ENCODE measurements around the gene FASTK.
A peak's percentile ranks its signal among the peaks of the same experiment; 100 is the strongest.

FASTK gene

GRCh38 chr7:151064454-151064853 is 16.2 kb downstream of the FASTK start (continued):
- TF ChIP-seq, protein P1, sequence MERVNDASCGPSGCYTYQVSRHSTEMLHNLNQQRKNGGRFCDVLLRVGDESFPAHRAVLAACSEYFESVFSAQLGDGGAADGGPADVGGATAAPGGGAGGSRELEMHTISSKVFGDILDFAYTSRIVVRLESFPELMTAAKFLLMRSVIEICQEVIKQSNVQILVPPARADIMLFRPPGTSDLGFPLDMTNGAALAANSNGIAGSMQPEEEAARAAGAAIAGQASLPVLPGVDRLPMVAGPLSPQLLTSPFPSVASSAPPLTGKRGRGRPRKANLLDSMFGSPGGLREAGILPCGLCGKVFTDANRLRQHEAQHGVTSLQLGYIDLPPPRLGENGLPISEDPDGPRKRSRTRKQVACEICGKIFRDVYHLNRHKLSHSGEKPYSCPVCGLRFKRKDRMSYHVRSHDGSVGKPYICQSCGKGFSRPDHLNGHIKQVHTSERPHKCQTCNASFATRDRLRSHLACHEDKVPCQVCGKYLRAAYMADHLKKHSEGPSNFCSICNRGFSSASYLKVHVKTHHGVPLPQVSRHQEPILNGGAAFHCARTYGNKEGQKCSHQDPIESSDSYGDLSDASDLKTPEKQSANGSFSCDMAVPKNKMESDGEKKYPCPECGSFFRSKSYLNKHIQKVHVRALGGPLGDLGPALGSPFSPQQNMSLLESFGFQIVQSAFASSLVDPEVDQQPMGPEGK (CRISPR knock-in tag; IDR thresholded peaks at IDR 0.05; ENCODE audit: borderline replicate concordance): no peak

GRCh38 chr7:151063212-151063561 is 17.4 kb downstream of the FASTK start:
- ATAC-seq: no peak
- TF ChIP-seq, protein P2, sequence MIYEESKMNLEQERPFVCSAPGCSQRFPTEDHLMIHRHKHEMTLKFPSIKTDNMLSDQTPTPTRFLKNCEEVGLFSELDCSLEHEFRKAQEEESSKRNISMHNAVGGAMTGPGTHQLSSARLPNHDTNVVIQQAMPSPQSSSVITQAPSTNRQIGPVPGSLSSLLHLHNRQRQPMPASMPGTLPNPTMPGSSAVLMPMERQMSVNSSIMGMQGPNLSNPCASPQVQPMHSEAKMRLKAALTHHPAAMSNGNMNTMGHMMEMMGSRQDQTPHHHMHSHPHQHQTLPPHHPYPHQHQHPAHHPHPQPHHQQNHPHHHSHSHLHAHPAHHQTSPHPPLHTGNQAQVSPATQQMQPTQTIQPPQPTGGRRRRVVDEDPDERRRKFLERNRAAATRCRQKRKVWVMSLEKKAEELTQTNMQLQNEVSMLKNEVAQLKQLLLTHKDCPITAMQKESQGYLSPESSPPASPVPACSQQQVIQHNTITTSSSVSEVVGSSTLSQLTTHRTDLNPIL (CRISPR knock-in tag; IDR thresholded peaks at IDR 0.05; ENCODE audit: low read depth): no peak
- TF ChIP-seq, protein P1 (CRISPR knock-in tag; IDR thresholded peaks at IDR 0.05; ENCODE audit: borderline replicate concordance): no peak
- TF ChIP-seq ZNF565 (CRISPR knock-in tag; conservative IDR thresholded peaks at IDR 0.05; ENCODE audit: low read depth): no peak

DNA sequence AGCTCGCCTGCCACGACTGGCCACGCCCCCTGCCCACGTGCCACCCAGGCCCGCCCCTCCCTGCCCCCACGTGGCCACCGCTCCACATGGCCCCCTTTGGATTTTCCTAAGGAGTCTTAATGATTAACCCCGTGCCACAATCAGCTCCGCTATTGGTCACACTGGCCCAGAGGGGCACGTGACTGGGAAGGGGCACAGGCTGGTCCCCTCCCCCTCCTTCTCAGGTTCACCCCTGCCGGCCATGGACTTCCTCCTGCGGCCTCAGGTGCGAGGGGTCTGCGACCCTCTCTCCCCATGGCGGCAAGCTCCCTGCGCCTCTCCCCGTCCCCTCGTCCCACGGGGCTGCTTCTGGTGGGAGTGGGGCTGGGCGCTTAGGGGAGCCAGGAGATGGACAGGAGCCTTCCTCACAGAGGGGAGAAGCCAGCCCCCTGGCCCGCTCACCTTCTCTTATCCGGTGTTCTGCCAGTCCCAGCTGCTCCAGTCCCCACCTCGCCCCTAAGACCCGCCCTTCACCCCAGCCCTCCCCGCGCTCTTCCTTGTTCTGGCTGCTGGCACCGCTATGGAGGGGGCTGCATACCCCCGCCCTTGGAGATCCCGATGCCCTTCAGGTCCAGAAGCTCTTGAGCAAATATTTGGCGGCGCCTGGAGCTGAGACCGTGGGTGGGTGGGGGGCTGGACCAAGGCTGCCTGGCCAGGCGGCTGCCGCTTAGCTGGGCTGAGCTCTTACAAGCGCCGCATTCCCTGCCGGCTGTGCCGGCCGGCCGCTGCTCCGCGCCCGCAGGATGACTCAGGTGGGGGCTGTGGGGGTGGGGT is 18.0 kb downstream of the FASTK start:
- no peak for ATAC-seq
- TF ChIP-seq ZFP3 (CRISPR knock-in tag; IDR thresholded peaks at IDR 0.05) (0 out of 2 replicates have a peak, but pooled peaks have one; percentile 28), OSR1 (CRISPR knock-in tag; IDR thresholded peaks at IDR 0.05) (no peak), PPARA (CRISPR knock-in tag; IDR thresholded peaks at IDR 0.05; ENCODE audit: borderline replicate concordance) (no peak), ESRRG (CRISPR knock-in tag; IDR thresholded peaks at IDR 0.05) (no peak)

DNA sequence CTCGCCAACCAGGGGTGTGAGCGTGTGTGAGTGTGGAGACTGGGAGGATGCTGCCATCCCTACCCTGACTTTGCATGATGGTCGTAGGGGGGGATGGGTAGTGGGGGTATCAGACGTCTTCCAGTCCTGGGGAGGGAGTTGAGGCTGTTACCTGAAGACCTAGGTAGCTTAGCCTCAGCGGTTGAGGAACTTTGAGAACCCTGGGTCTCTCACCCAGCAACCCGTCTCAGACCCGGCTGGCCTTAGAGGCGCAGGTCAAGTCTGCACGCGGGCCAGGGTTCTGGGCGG is 18.6 kb downstream of the FASTK start:
- TF ChIP-seq, protein P1 (CRISPR knock-in tag; IDR thresholded peaks at IDR 0.05; ENCODE audit: borderline replicate concordance): no peak
- no peak for TF ChIP-seq TCF4 (CRISPR knock-in tag; IDR thresholded peaks at IDR 0.05; ENCODE audit: borderline replicate concordance)
- no peak for TF ChIP-seq ZNF565 (CRISPR knock-in tag; conservative IDR thresholded peaks at IDR 0.05; ENCODE audit: low read depth)
- no peak for TF ChIP-seq BACH2 (CRISPR knock-in tag; IDR thresholded peaks at IDR 0.05; ENCODE audit: borderline replicate concordance)
- no peak for TF ChIP-seq ZNF70 (CRISPR knock-in tag; IDR thresholded peaks at IDR 0.05)
- TF ChIP-seq PPARA (CRISPR knock-in tag; IDR thresholded peaks at IDR 0.05; ENCODE audit: borderline replicate concordance): no peak
- no peak for TF ChIP-seq RARB (CRISPR knock-in tag; IDR thresholded peaks at IDR 0.05)
- TF ChIP-seq SNAI2 (CRISPR knock-in tag; IDR thresholded peaks at IDR 0.05): no peak
- no peak for TF ChIP-seq ZNF8 (CRISPR knock-in tag; IDR thresholded peaks at IDR 0.05)
- TF ChIP-seq ZFP3 (CRISPR knock-in tag; IDR thresholded peaks at IDR 0.05): no peak
- TF ChIP-seq OSR1 (CRISPR knock-in tag; IDR thresholded peaks at IDR 0.05): no peak
- no peak for TF ChIP-seq ARNTL (CRISPR knock-in tag; IDR thresholded peaks at IDR 0.05; ENCODE audit: borderline replicate concordance, low read depth)
- TF ChIP-seq, protein P2 (CRISPR knock-in tag; IDR thresholded peaks at IDR 0.05; ENCODE audit: low read depth): no peak
- ATAC-seq: no peak

- ATAC-seq: no peak
- TF ChIP-seq, protein P3, sequence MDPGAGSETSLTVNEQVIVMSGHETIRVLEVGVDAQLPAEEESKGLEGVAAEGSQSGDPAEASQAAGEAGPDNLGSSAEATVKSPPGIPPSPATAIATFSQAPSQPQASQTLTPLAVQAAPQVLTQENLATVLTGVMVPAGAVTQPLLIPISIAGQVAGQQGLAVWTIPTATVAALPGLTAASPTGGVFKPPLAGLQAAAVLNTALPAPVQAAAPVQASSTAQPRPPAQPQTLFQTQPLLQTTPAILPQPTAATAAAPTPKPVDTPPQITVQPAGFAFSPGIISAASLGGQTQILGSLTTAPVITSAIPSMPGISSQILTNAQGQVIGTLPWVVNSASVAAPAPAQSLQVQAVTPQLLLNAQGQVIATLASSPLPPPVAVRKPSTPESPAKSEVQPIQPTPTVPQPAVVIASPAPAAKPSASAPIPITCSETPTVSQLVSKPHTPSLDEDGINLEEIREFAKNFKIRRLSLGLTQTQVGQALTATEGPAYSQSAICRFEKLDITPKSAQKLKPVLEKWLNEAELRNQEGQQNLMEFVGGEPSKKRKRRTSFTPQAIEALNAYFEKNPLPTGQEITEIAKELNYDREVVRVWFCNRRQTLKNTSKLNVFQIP (CRISPR knock-in tag; IDR thresholded peaks at IDR 0.05; ENCODE audit: borderline replicate concordance, low read depth): no peak
- TF ChIP-seq CSDC2 (CRISPR knock-in tag; IDR thresholded peaks at IDR 0.05) (no peak), TOX (CRISPR knock-in tag; IDR thresholded peaks at IDR 0.05; ENCODE audit: borderline replicate concordance) (no peak), OSR1 (CRISPR knock-in tag; IDR thresholded peaks at IDR 0.05) (no peak), SNAI2 (CRISPR knock-in tag; IDR thresholded peaks at IDR 0.05) (no peak), ZNF565 (CRISPR knock-in tag; conservative IDR thresholded peaks at IDR 0.05; ENCODE audit: low read depth) (no peak), ZFP30 (CRISPR knock-in tag; IDR thresholded peaks at IDR 0.05) (no peak), ZC3H10 (CRISPR knock-in tag; IDR thresholded peaks at IDR 0.05) (no peak), ZNF70 (CRISPR knock-in tag; IDR thresholded peaks at IDR 0.05) (no peak), ZFP3 (CRISPR knock-in tag; IDR thresholded peaks at IDR 0.05) (no peak)
- TF ChIP-seq, protein P1 (CRISPR knock-in tag; IDR thresholded peaks at IDR 0.05; ENCODE audit: borderline replicate concordance): no peak
Observed at GRCh38 chr7:151061213-151062110, 19.1 kb downstream of the FASTK start.

Measured in SK-N-SH treated with all-trans-retinoic acid at 6 μM for 48 hours (cell line).